GM10248 (cell line): ENCODE data around the gene NCOA3.

Experiments used
- CTCF ChIA-PET: fragments of 300-600 bp; sonication (Branson Sonifier 250); formaldehyde crosslinking; extraction: SDS; loops from one replicate; lab custom pipeline; 2021; ENCODE audit warnings: antibody characterized with exemption; lab: Yijun Ruan, JAX
- POLR2A ChIA-PET: fragments of 350-650 bp; sonication (Branson Sonifier 250); formaldehyde crosslinking; extraction: SDS; loops from one replicate; lab custom pipeline; 2020; ENCODE audit warnings: antibody characterized with exemption; lab: Yijun Ruan, JAX
- DNase-seq: peaks from one replicate; pipeline ENCODE4 v3.0.0; 2012; ENCODE audit errors: extremely low spot score
- CTCF ChIP-seq: IDR thresholded peaks from 2 replicates; pipeline ENCODE4 v1.5.1; 2012; ENCODE audit warnings: mild to moderate bottlenecking, low read depth; ENCODE audit errors: extremely low read depth, missing control alignments, control extremely low read depth

Gene NCOA3

GRCh38 chr20:47609001-47609400 lies 107.3 kb downstream of the NCOA3 start:
- DNase-seq, result no peak
- TF ChIP-seq CTCF, result no peak
- ChIA-PET CTCF (interaction anchor here (0.8 to 2.9 kb wide), 7 partner anchors 9 to 335 kb away, joined by 3 to 26 read pairs (median 7); no protein-coding TSS in a partner anchor), POLR2A (no interaction called here)

DNA sequence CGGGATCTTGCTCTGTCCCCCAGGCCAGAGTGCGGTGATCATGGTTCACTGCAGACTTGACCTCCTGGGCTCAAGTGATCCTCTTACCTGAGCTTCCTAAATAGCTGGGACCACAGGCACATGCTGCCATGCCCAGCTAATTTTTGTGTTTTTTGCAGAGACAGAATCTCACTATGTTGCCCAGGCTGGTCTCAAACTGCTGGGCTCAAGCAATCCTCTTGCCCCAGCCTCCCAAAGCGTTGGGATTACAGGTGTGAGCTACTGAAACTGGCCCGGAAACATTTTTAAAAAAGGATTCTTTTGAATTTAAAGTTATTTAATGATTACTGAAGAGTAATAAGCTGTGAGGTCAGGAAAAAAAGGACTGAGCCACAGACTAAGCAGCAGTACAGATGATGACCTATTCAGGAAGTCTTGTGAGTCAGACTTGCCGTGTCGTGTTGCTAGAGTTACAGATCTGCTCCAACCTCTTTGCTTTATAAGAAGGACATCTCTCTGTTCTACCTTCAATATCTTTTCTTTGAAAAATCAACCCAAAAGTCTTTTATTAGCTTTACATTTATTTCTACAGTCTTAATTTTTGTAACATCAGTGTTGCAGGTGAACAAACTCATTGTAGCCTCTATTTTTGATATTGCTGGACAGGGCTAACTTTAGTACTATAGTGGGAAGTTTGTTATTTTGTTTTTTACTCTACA lies 108.7 kb downstream of the NCOA3 start:
- ChIA-PET POLR2A (no interaction called here), CTCF (interaction anchor here (1.2 to 2.9 kb wide), 7 partner anchors 9 to 1010 kb away, joined by 3 to 26 read pairs (median 4); no protein-coding TSS in a partner anchor)
- DNase-seq, result peak; percentile 69
- TF ChIP-seq CTCF, result no peak

- DNase-seq, result no peak
- ChIA-PET POLR2A (no interaction called here), CTCF (interaction anchor here (1.7 to 2.9 kb wide), 5 partner anchors 9 to 337 kb away, joined by 4 to 26 read pairs (median 8); no protein-coding TSS in a partner anchor)
Observed at GRCh38 chr20:47610945-47611250, 109.2 kb downstream of the NCOA3 start.

GRCh38 chr20:47611785-47612184 lies 110.1 kb downstream of the NCOA3 start:
- ChIA-PET POLR2A (no interaction called here), CTCF (interaction anchor here (2.9 kb wide), 1 partner anchor 12 kb away, joined by 20 read pairs; no protein-coding TSS in a partner anchor)
- no peak for TF ChIP-seq CTCF

More at GRCh38 chr20:47610945-47611250, 109.2 kb downstream of the NCOA3 start:
- no peak for TF ChIP-seq CTCF

DNA sequence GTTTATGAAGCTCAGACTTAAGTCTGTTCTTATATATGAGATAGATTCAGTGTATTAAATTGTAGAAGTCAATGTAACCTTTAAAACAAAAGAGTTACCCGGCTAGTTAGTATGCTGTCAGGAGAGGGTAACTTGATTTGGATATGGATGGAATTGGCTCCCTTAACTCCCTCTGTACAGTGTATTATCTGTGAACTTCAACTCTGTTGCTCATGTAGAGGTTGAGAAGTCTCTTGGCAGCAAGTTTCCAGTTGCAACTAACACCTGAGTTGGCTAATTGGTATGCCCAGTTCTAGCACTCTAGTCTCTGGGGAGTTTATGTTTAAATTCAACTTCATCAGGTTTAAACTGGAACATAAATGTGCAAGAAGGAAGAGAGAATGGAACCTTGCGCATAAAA lies 111.0 kb downstream of the NCOA3 start:
- CTCF ChIA-PET, result interaction anchor here (0.7 kb wide), 1 partner anchor 8 kb away, joined by 3 read pairs; no protein-coding TSS in a partner anchor
- no peak for TF ChIP-seq CTCF
- no peak for DNase-seq
- POLR2A ChIA-PET, result no interaction called here

More at GRCh38 chr20:47611785-47612184, 110.1 kb downstream of the NCOA3 start:
- no peak for DNase-seq

GRCh38 chr20:47614703-47615309 lies 113.1 kb downstream of the NCOA3 start:
- DNase-seq, result no peak
- ChIA-PET CTCF (interaction anchor here (1.0 to 2.7 kb wide), 7 partner anchors 8 to 256 kb away, joined by 3 to 12 read pairs (median 3); no protein-coding TSS in a partner anchor), POLR2A (no interaction called here)
- no peak for TF ChIP-seq CTCF
